ENCODE data around the gene CCSER1.
"Not testable (repeated sequence)": the region's sequence is repeated elsewhere in the genome, so short reads cannot be mapped to it uniquely, and the experiment has no call there.

Gene CCSER1

GRCh38 chr4:91527056-91527455 is 1399.9 kb downstream of the CCSER1 start:
- in situ Hi-C loops (cut with HindIII; ENCODE audit: low pct_ligation_motif_present, low pct_unique_long_range_greater_than_20kb, low sequenced_read_pairs): no loop called here
- no peak for DNase-seq

GRCh38 chr4:91567594-91567993 is 1440.4 kb downstream of the CCSER1 start:
- DNase-seq: no peak
- in situ Hi-C loops (cut with HindIII; ENCODE audit: low pct_ligation_motif_present, low pct_unique_long_range_greater_than_20kb, low sequenced_read_pairs): no loop called here

GRCh38 chr4:91577864-91578263 is 1450.7 kb downstream of the CCSER1 start:
- in situ Hi-C loops (cut with HindIII; ENCODE audit: low pct_ligation_motif_present, low pct_unique_long_range_greater_than_20kb, low sequenced_read_pairs): no loop called here
- DNase-seq: no peak

GRCh38 chr4:91590260-91590659 is 1463.1 kb downstream of the CCSER1 start:
- DNase-seq: no peak
- in situ Hi-C loops (cut with HindIII; ENCODE audit: low pct_ligation_motif_present, low pct_unique_long_range_greater_than_20kb, low sequenced_read_pairs): no loop called here

GRCh38 chr4:91592125-91592524 is 1464.9 kb downstream of the CCSER1 start:
- in situ Hi-C loops (cut with HindIII; ENCODE audit: low pct_ligation_motif_present, low pct_unique_long_range_greater_than_20kb, low sequenced_read_pairs): no loop called here
- DNase-seq: no peak

- no peak for DNase-seq
- in situ Hi-C loops (cut with HindIII; ENCODE audit: low pct_ligation_motif_present, low pct_unique_long_range_greater_than_20kb, low sequenced_read_pairs): no loop called here
These were observed 1469.5 kb downstream of the CCSER1 start for GRCh38 chr4:91596718-91597117.

DNA sequence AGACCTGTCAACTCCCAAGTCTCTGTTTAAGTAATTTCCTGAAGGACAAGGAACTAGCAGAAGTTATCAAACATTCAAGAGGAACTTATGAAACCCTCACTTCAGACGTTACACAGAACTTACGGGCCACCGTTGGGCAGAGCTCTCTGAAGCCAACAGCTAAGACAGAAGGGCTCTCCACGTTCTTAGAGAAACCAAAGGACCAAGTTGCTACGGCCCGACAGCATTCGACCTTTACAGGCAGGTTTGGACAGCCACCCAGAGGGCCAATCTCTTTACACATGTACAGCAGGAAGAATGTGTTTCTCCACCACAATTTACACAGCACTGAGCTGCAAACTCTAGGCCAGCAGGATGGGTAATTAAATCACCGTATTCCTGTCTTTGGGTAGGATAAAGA is 1471.5 kb downstream of the CCSER1 start:
- no peak for DNase-seq
- in situ Hi-C loops (cut with HindIII; ENCODE audit: low pct_ligation_motif_present, low pct_unique_long_range_greater_than_20kb, low sequenced_read_pairs): no loop called here

DNA sequence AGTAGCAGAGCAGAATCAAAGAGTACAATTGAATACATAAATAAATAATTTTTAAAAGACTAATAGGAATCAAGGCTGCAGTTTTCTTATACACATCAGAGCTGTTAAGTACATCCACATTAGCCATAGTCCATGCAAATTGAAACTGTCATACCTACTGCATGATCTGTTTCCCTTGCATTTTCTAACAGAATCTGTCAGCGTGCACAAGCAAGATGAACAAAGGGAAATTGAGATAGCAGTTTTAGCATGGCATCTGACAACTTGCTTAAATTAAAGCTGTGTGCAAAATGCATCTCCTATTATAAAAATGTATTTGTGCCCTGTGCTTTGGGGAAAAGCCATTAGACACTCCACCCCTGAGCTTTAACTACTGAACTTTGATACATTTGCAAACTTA is 1473.1 kb downstream of the CCSER1 start:
- in situ Hi-C loops (cut with HindIII; ENCODE audit: low pct_ligation_motif_present, low pct_unique_long_range_greater_than_20kb, low sequenced_read_pairs): no loop called here
- no peak for DNase-seq

DNA sequence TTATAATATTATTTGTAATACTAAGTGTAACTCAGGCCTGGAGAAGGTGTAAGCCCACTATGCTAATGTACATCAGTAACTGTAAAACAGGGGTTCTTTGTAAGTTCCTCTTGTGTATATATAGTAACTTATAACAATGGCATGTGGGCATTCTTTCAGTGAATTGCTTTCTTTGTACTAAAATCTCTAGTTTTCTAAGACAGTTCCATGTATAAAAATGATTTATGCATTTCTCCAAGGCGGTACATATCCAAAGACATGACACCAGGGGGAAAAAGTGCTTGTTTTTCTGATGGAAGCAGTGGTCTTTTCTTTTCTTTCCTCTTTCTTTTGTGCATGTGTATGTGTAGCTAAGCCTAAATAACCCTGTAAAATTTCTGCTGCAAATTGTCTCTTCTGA is 1474.2 kb downstream of the CCSER1 start:
- no peak for DNase-seq
- in situ Hi-C loops (cut with HindIII; ENCODE audit: low pct_ligation_motif_present, low pct_unique_long_range_greater_than_20kb, low sequenced_read_pairs): no loop called here

DNA sequence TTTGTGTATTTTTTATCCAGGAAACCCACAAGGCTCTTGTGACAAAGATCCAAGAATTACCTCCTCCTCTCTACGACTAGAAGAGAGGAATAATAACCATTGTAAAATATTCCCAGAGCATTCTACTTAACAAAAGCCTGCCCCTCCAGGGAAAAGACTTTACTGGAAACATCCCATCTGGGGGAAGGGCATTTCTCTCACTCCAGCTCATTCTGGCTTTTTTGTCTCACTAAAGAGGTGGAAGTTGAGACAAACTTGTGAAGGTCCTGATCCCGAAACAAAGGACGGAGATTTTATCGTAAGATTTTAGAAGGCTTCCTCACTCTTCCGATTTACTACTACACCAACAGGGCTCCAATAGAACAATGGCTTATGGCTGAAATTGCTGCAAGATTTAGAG is 1484.6 kb downstream of the CCSER1 start:
- in situ Hi-C loops (cut with HindIII; ENCODE audit: low pct_ligation_motif_present, low pct_unique_long_range_greater_than_20kb, low sequenced_read_pairs): no loop called here
- DNase-seq: no peak

- DNase-seq: no peak
- in situ Hi-C loops (cut with HindIII; ENCODE audit: low pct_ligation_motif_present, low pct_unique_long_range_greater_than_20kb, low sequenced_read_pairs): no loop called here
These were observed 1493.8 kb downstream of the CCSER1 start for GRCh38 chr4:91620952-91621351.

DNA sequence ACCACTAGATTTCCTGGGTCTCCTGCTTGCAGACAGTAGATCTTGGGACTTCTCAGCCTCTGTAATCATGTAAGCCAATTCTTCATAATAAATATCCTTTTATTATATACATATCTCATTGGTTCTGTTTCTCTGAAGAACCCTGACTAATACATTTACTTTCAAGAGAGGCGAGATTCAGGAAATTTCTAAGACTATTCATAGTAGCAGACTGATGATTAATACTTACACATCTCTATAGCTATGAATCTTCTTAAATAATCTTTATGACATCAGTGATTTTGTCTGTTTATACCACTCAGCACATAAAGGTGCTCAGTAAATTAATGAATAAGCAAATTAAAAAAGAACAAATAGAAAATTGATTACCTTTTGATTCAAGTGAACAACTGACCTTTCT is 1494.3 kb downstream of the CCSER1 start:
- DNase-seq: no peak
- in situ Hi-C loops (cut with HindIII; ENCODE audit: low pct_ligation_motif_present, low pct_unique_long_range_greater_than_20kb, low sequenced_read_pairs): no loop called here

DNA sequence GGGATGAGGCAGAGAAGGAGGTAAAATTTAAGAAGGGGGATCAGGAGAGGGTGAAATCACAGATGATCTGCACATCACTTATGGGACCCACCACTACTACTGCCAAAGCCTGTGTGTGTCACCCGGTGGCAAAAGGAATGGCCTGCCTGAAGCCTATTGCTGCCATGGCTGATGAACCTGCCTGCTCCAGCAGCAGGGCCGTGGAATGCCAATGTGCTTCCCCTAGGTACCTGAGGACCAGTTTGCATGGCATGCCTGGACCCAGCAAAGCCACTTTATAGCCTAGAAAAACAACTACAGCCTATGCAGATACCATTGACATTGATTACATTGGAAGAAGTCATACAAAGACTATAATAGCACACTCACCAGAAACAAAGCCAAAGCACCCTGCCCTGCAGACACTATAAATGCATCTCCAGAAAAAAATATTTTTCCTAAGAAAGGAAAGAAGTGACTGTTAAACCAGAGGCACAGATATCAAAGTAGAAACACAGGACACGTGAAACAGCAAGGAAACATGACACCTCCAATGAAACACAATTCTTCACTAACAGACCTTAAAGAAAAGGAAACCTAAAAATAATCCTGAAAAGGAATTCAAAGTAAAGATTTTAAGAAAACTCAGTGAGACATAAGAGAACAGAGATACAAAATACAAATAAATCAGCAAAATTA is 1495.9 kb downstream of the CCSER1 start:
- no peak for DNase-seq
- in situ Hi-C loops (cut with HindIII; ENCODE audit: low pct_ligation_motif_present, low pct_unique_long_range_greater_than_20kb, low sequenced_read_pairs): no loop called here

GRCh38 chr4:91623603-91623967 is 1496.4 kb downstream of the CCSER1 start:
- in situ Hi-C loops (cut with HindIII; ENCODE audit: low pct_ligation_motif_present, low pct_unique_long_range_greater_than_20kb, low sequenced_read_pairs); DNase-seq: not testable (repeated sequence)

DNA sequence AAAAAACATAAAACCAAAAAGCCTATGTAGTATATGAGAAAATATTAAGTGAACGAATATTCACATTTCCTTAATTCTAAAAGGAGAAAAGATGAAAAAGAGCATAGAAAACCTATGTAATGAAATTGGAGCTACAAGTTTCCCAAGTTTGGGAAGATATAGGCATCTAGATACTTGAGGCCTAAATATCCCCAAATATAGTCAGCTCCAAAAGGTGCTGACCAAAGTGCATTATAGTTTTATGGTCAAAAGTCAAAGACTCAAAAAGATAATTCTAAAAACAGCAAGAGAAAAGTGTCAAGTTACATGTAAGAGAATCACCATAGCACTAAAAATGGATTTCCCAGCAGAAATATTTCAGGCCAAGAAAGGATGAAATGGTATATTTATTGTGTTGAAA is 1502.9 kb downstream of the CCSER1 start:
- in situ Hi-C loops (cut with HindIII; ENCODE audit: low pct_ligation_motif_present, low pct_unique_long_range_greater_than_20kb, low sequenced_read_pairs): no loop called here
- DNase-seq: no peak

DNA sequence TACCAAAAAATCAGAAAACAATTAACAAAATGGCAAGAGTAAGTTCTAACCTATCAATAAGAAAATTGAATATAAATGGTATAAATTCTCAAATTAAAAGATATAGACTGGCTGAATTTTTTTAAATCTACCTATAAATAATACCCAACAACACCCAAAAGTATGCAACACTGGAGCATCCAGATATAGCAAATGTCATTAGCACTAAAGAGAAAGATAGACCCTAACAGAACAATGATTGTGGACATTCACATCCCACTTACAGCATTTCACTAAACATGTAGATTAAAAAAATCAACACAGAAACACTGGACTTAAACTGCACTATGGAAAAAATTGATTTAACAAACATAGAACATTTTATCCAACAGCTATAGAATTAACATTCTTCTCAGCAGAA is 1503.6 kb downstream of the CCSER1 start:
- DNase-seq: no peak
- in situ Hi-C loops (cut with HindIII; ENCODE audit: low pct_ligation_motif_present, low pct_unique_long_range_greater_than_20kb, low sequenced_read_pairs): no loop called here

GRCh38 chr4:91631335-91631734 is 1504.1 kb downstream of the CCSER1 start:
- no peak for DNase-seq
- in situ Hi-C loops (cut with HindIII; ENCODE audit: low pct_ligation_motif_present, low pct_unique_long_range_greater_than_20kb, low sequenced_read_pairs): no loop called here

- no peak for DNase-seq
These were observed 1508.9 kb downstream of the CCSER1 start for GRCh38 chr4:91636083-91636482.

More at GRCh38 chr4:91636083-91636482, 1508.9 kb downstream of the CCSER1 start:
- in situ Hi-C loops (cut with HindIII; ENCODE audit: low pct_ligation_motif_present, low pct_unique_long_range_greater_than_20kb, low sequenced_read_pairs): no loop called here

Measured in ACHN (cell line).